Adipose tissue (tissue), 3 donors: ENCODE results near the gene AZU1. TPM values are rescaled to one million over a fixed set of nuclear protein-coding genes. Genes with fewer than 3 reads are reported as not detected.

ENCODE experiments used
- H3K27ac ChIP-seq: one replicate; pipeline ENCODE4 v1.5.1; 2013; ENCODE audit warnings: low read depth, low read length
- WGBS, 3 donors: extraction: QIAGEN DNeasy Blood & Tissue Kit; methylation state at CpG; one replicate each; pipeline ENCODE4 v1.1.7; 2013; 5-methylcytosine and 5-hydroxymethylcytosine counted together
- polyA plus RNA-seq, 3 donors: library from polyadenylated mRNA; stranded (reverse); fragments of 200-250 nt; gene quantifications; one replicate each; pipeline ENCODE4 v1.2.3, GENCODE V29; 2013
- donor health status: healthy with polysubstance abuse.
- donor health status: Bipolar disorder and iron deficiency.
- donor health status: healthy.

AZU1 gene
- 1 to 10 TPM in 1 of 3 donors, under 1 TPM in 2; 0.03 to 3.3 (median 0.13) TPM for polyA plus RNA-seq

GRCh38 chr19:827710-828321, at the start of gene AZU1:
Gene AZU1, plus strand, starts transcription at chr19:827837. Its CDS starts 10 bp downstream, at chr19:827847.
- H3K27ac ChIP-seq, result no peak within 1 kb of the TSS
- 39 to 76% (median 47%) methylated on average over 33 of the region's 33 CpGs for WGBS, 3 donors

GRCh38 chr19:778910-779653, 48.6 kb upstream of the AZU1 start:
- H3K27ac ChIP-seq, result no peak overlapping the region
- 40 to 52% (median 47%) methylated on average over 36 of the region's 36 CpGs for WGBS, 3 donors

- H3K27ac ChIP-seq, result no peak overlapping the region
- WGBS, 3 donors, result 82 to 90% (median 84%) methylated on average over 15 of the region's 15 CpGs
These were observed 46.7 kb upstream of the AZU1 start for GRCh38 chr19:780935-781334.

- WGBS, 3 donors, result 89 to 90% (median 89%) methylated on average over 18 to 19 of the region's 19 CpGs
- H3K27ac ChIP-seq, result no peak overlapping the region
These were observed 45.8 kb upstream of the AZU1 start for GRCh38 chr19:781800-782184.

- no peak overlapping the region for H3K27ac ChIP-seq
- WGBS, 3 donors, result 24 to 44% (median 28%) methylated on average over 27 to 29 of the region's 29 CpGs
These were observed 45.3 kb upstream of the AZU1 start for GRCh38 chr19:782185-782877.

- 51 to 62% (median 57%) methylated on average over 30 of the region's 30 CpGs for WGBS, 3 donors
These were observed 44.6 kb upstream of the AZU1 start for GRCh38 chr19:782878-783668.

GRCh38 chr19:784541-784940, 43.1 kb upstream of the AZU1 start:
- H3K27ac ChIP-seq, result no peak overlapping the region
- WGBS, 3 donors, result 59 to 86% (median 77%) methylated on average over 13 of the region's 13 CpGs

More at GRCh38 chr19:782878-783668, 44.6 kb upstream of the AZU1 start:
- H3K27ac ChIP-seq, result no peak overlapping the region

- 90 to 94% (median 92%) methylated on average over 15 to 16 of the region's 16 CpGs for WGBS, 3 donors
- H3K27ac ChIP-seq, result no peak overlapping the region
These were observed 40.1 kb upstream of the AZU1 start for GRCh38 chr19:787536-787935.

- 40 to 72% (median 47%) methylated on average over 11 of the region's 11 CpGs for WGBS, 3 donors
- no peak overlapping the region for H3K27ac ChIP-seq
These were observed 39.0 kb upstream of the AZU1 start for GRCh38 chr19:788686-788982.

DNA sequence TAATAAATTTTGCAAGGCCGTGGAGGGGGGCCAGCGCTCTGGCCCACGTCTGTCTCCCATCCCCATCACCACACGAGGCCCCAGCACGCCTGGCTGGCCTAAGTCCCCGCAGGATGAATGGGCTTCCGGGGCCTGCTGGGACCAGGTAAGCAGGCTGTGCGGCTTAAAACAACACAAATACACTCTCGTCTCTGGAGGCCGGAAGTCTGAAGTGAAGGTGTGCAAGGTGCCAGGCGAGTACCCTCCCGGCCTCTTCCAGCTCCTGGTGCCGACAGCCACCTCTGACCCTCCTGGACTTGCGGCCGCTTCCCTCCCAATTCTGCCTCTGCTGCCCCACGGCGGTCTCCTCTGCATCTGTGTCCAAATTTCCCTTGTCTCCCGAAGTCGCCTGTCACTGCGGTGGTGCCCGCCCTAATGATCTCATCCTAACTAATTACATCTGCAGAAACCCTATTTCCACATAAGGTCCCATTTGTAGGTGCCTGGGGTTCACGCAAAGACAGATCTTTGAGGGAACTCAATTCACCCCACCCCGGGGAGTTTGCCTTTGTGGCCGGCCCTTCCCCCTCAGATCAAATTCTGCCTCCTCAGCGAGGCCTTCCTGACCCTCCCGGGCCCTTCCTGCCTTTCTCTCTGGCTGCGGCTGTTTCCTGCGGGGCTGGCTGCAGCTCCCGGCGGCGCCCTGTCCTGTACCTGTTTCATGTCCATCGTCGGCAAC, 38.5 kb upstream of the AZU1 start:
- no peak overlapping the region for H3K27ac ChIP-seq
- 16 to 54% (median 20%) methylated on average over 33 of the region's 33 CpGs for WGBS, 3 donors

DNA sequence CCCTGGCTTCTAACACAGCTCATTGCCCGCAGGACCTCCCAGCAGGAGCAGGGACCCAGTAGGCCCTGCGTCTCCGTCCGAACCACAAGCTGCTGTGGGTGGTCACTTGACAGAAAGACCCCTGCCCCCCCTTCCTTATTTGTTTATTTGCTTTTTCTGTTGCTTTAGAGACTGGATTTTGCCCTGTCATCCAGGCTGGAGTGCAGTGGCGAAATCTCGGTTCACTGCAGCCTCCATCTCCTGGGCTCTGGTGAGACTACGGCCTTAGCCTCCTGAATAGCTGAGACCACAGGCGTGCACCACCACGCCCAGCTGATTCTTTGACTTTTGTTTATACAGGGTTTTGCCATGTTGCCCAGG, 38.0 kb upstream of the AZU1 start:
- 59 to 84% (median 62%) methylated on average over 9 of the region's 9 CpGs for WGBS, 3 donors
- no peak overlapping the region for H3K27ac ChIP-seq

- 67 to 84% (median 75%) methylated on average over 26 of the region's 26 CpGs for WGBS, 3 donors
These were observed 36.5 kb upstream of the AZU1 start for GRCh38 chr19:791007-791566.

DNA sequence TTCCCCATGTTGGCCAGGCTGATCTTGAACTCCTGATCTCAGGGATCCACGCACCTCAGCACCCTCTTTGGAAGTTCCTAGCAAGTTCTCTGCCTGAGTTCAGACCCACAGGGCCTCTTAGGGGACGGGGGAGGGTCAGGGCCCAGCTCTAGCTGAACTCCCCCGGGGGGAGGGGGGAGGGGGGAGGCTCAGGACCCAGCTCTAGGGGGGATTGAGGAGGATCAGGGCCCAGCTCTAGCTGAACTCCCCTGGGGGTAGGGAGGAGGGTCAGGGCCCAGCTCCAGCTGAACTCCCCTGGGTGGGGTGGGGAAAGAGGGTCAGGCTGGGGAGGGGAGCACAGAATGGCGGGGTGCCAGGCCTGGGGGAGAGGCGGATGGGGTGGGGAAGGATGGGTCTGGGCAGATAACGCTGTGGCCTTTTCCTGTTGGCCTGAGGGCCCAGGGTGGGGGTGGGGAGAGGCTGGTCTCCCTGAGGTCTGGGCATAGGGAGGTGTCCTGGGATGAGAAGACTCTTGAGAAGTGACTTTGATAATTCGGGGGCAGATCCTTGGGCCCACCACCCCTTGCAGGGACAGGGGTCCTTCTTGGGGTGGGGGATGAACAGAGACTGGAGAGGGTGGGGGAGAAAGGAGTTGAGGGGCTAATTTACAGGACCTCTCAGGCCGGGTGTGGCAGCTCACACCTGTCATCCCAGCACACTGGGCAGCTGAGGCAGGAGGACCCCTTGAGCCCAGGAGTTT, 35.9 kb upstream of the AZU1 start:
- 50 to 64% (median 52%) methylated on average over 6 to 8 of the region's 8 CpGs for WGBS, 3 donors
- no peak overlapping the region for H3K27ac ChIP-seq

More at GRCh38 chr19:791007-791566, 36.5 kb upstream of the AZU1 start:
- no peak overlapping the region for H3K27ac ChIP-seq

- WGBS, 3 donors, result 67 to 72% (median 69%) methylated on average over 16 of the region's 16 CpGs
- H3K27ac ChIP-seq, result no peak overlapping the region
These were observed 35.2 kb upstream of the AZU1 start for GRCh38 chr19:792306-792885.

DNA sequence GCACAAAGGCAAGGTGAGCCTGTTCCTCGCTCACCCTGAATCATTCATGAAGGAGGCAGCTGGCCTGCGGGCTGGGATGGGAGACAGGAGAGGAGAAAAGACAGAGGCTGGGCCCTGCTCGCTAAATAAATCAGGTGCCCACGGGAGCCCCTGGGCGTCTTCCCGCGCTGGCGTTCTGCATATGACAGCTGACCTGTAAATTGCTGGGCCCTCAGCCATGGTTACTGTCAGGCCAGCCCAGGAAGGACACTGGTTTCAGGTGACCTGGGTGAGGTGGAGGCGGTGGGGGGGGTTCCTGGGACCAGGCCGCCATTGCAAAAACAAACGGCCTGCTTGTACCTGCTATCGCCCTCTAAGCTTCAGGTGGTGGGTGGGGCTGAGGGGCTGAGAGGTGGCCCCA, 33.8 kb upstream of the AZU1 start:
- H3K27ac ChIP-seq, result no peak overlapping the region
- 93 to 96% (median 95%) methylated on average over 12 of the region's 12 CpGs for WGBS, 3 donors

- 74 to 82% (median 77%) methylated on average over 28 of the region's 28 CpGs for WGBS, 3 donors
- no peak overlapping the region for H3K27ac ChIP-seq
These were observed 32.5 kb upstream of the AZU1 start for GRCh38 chr19:795073-795611.
